Stimulated activated memory B cell treated with anti-CD40 and anti-IgM and Interleukin-4, amounts not matched to agents 10 μg/mL and 1 μg/mL and 100 μg/mL, for 72 hours (primary cell): ENCODE measurements around the gene KRTAP5-5.
"Not testable (repeated sequence)": the region's sequence is repeated elsewhere in the genome, so short reads cannot be mapped to it uniquely, and the experiment has no call there.

Source experiments
- ATAC-seq: fragments of 150-1000 bp; cut with Tn5 transposase; 2 replicates; pipeline ENCODE4 v1.10.0; 2021
- H3K27ac Mint-ChIP-seq: one replicate; pipeline ENCODE4 v1.8.0; 2022; ENCODE audit warnings: mild to moderate bottlenecking, mixed read lengths
- H3K27me3 Mint-ChIP-seq: one replicate; pipeline ENCODE4 v1.8.0; 2022; ENCODE audit warnings: mixed read lengths
- H3K36me3 Mint-ChIP-seq: one replicate; pipeline ENCODE4 v1.8.0; 2022; ENCODE audit warnings: mixed read lengths
- H3K4me1 Mint-ChIP-seq: one replicate; pipeline ENCODE4 v1.8.0; 2022; ENCODE audit warnings: mixed read lengths
- H3K4me3 Mint-ChIP-seq: one replicate; pipeline ENCODE4 v1.8.0; 2022; ENCODE audit warnings: mild to moderate bottlenecking, moderate library complexity, mixed read lengths
- H3K9me3 Mint-ChIP-seq: one replicate; pipeline ENCODE4 v1.8.0; 2022; ENCODE audit warnings: mixed read lengths

KRTAP5-5 gene

GRCh38 chr11:1629326-1630185, at the start of gene KRTAP5-5:
KRTAP5-5 (plus strand) TSS chr11:1629775; CDS start chr11:1629841, 66 bp downstream.
- no peaks in the 10 kb centered on the region for H3K9me3 Mint-ChIP-seq
- H3K27ac Mint-ChIP-seq = no peak within 1 kb of the TSS
- ATAC-seq = no peak
- H3K27me3 Mint-ChIP-seq = peaks cover 77% of the 10 kb centered on the region
- H3K36me3 Mint-ChIP-seq = no peaks in the 10 kb centered on the region
- H3K4me1 Mint-ChIP-seq = peaks cover 7% of the 10 kb centered on the region
- H3K4me3 Mint-ChIP-seq = no peak within 1 kb of the TSS

- Mint-ChIP-seq H3K4me1 (peaks cover 23% of the 10 kb centered on the region), H3K36me3 (peaks cover 8% of the 10 kb centered on the region), H3K4me3 (no peak overlapping the region), H3K9me3 (peaks cover 7% of the 10 kb centered on the region), H3K27ac (no peak overlapping the region), H3K27me3 (peaks cover 19% of the 10 kb centered on the region)
- ATAC-seq = no peak
Measured at GRCh38 chr11:1581976-1582375, 47.6 kb upstream of the KRTAP5-5 start.

GRCh38 chr11:1582909-1583308, 46.7 kb upstream of the KRTAP5-5 start:
- not testable (repeated sequence) for H3K4me3 Mint-ChIP-seq, H3K9me3 Mint-ChIP-seq, ATAC-seq, H3K27ac Mint-ChIP-seq, H3K36me3 Mint-ChIP-seq
- Mint-ChIP-seq H3K4me1 (peaks cover 32% of the 10 kb centered on the region), H3K27me3 (peaks cover 20% of the 10 kb centered on the region)

- Mint-ChIP-seq H3K27ac (peak within 1 kb of the TSS; percentile 30), H3K27me3 (peaks cover 30% of the 10 kb centered on the region), H3K4me1 (peaks cover 49% of the 10 kb centered on the region), H3K4me3 (peak within 1 kb of the TSS; percentile 21)
- not testable (repeated sequence) for H3K9me3 Mint-ChIP-seq, H3K36me3 Mint-ChIP-seq, ATAC-seq
Measured at GRCh38 chr11:1584661-1585370, 44.8 kb upstream of the KRTAP5-5 start, which contains the start of gene KRTAP5-1. KRTAP5-1 (minus strand) TSS chr11:1585283; CDS start chr11:1585249, 34 bp downstream.

GRCh38 chr11:1586699-1587098, 42.9 kb upstream of the KRTAP5-5 start:
- H3K9me3 Mint-ChIP-seq = no peaks in the 10 kb centered on the region
- peaks cover 30% of the 10 kb centered on the region for H3K27me3 Mint-ChIP-seq
- H3K27ac Mint-ChIP-seq = no peak overlapping the region
- peaks cover 49% of the 10 kb centered on the region for H3K4me1 Mint-ChIP-seq
- no peak overlapping the region for H3K4me3 Mint-ChIP-seq
- no peak for ATAC-seq
- H3K36me3 Mint-ChIP-seq = no peaks in the 10 kb centered on the region

GRCh38 chr11:1589191-1589963, 40.2 kb upstream of the KRTAP5-5 start:
- H3K27me3 Mint-ChIP-seq = peaks cover 18% of the 10 kb centered on the region
- peaks cover 35% of the 10 kb centered on the region for H3K4me1 Mint-ChIP-seq

GRCh38 chr11:1589996-1590395, 39.6 kb upstream of the KRTAP5-5 start:
- peaks cover 17% of the 10 kb centered on the region for H3K27me3 Mint-ChIP-seq
- H3K36me3 Mint-ChIP-seq = no peaks in the 10 kb centered on the region
- no peak for ATAC-seq
- no peak overlapping the region for H3K4me3 Mint-ChIP-seq
- no peak overlapping the region for H3K27ac Mint-ChIP-seq
- no peaks in the 10 kb centered on the region for H3K9me3 Mint-ChIP-seq
- peaks cover 37% of the 10 kb centered on the region for H3K4me1 Mint-ChIP-seq

More at GRCh38 chr11:1589191-1589963, 40.2 kb upstream of the KRTAP5-5 start:
- Mint-ChIP-seq H3K4me3 (peak overlapping the region; percentile 57), H3K27ac (peak overlapping the region; percentile 71)
- H3K9me3 Mint-ChIP-seq, H3K36me3 Mint-ChIP-seq: not testable (repeated sequence)
- peak; percentile 80 for ATAC-seq

- Mint-ChIP-seq H3K27ac (no peak overlapping the region), H3K4me1 (peaks cover 35% of the 10 kb centered on the region), H3K27me3 (peaks cover 29% of the 10 kb centered on the region), H3K36me3 (peaks cover 6% of the 10 kb centered on the region), H3K9me3 (no peaks in the 10 kb centered on the region), H3K4me3 (no peak overlapping the region)
- ATAC-seq = no peak
Measured at GRCh38 chr11:1592628-1593027, 36.9 kb upstream of the KRTAP5-5 start.

- not testable (repeated sequence) for H3K4me3 Mint-ChIP-seq, ATAC-seq, H3K36me3 Mint-ChIP-seq, H3K9me3 Mint-ChIP-seq, H3K27ac Mint-ChIP-seq
- peaks cover 20% of the 10 kb centered on the region for H3K27me3 Mint-ChIP-seq
- peaks cover 23% of the 10 kb centered on the region for H3K4me1 Mint-ChIP-seq
Measured at GRCh38 chr11:1595994-1596575, 33.5 kb upstream of the KRTAP5-5 start.

- H3K27ac Mint-ChIP-seq, H3K36me3 Mint-ChIP-seq, H3K9me3 Mint-ChIP-seq, H3K4me3 Mint-ChIP-seq, ATAC-seq: not testable (repeated sequence)
- Mint-ChIP-seq H3K27me3 (peaks cover 20% of the 10 kb centered on the region), H3K4me1 (peaks cover 28% of the 10 kb centered on the region)
Measured at GRCh38 chr11:1596576-1597121, 32.9 kb upstream of the KRTAP5-5 start.

GRCh38 chr11:1597331-1597993, 32.1 kb upstream of the KRTAP5-5 start:
- no peaks in the 10 kb centered on the region for H3K9me3 Mint-ChIP-seq
- no peak for ATAC-seq
- H3K27ac Mint-ChIP-seq = no peak overlapping the region
- H3K4me3 Mint-ChIP-seq = no peak overlapping the region
- H3K4me1 Mint-ChIP-seq = peaks cover 33% of the 10 kb centered on the region
- peaks cover 6% of the 10 kb centered on the region for H3K36me3 Mint-ChIP-seq
- peaks cover 20% of the 10 kb centered on the region for H3K27me3 Mint-ChIP-seq

- H3K36me3 Mint-ChIP-seq = peaks cover 6% of the 10 kb centered on the region
- H3K27ac Mint-ChIP-seq = no peak within 1 kb of the TSS
- no peak for ATAC-seq
- peaks cover 33% of the 10 kb centered on the region for H3K4me1 Mint-ChIP-seq
- H3K27me3 Mint-ChIP-seq = peaks cover 20% of the 10 kb centered on the region
- no peaks in the 10 kb centered on the region for H3K9me3 Mint-ChIP-seq
- no peak within 1 kb of the TSS for H3K4me3 Mint-ChIP-seq
Measured at GRCh38 chr11:1597994-1598380, 31.6 kb upstream of the KRTAP5-5 start, which contains the start of gene KRTAP5-2. KRTAP5-2 (minus strand) TSS chr11:1598294; CDS start chr11:1598250, 44 bp downstream.

GRCh38 chr11:1598406-1598805, 31.2 kb upstream of the KRTAP5-5 start:
- H3K36me3 Mint-ChIP-seq, ATAC-seq, H3K27ac Mint-ChIP-seq, H3K9me3 Mint-ChIP-seq, H3K4me3 Mint-ChIP-seq: not testable (repeated sequence)
- Mint-ChIP-seq H3K4me1 (peaks cover 33% of the 10 kb centered on the region), H3K27me3 (peaks cover 20% of the 10 kb centered on the region)

GRCh38 chr11:1598816-1599215, 30.8 kb upstream of the KRTAP5-5 start:
- Mint-ChIP-seq H3K9me3 (no peaks in the 10 kb centered on the region), H3K4me3 (no peak overlapping the region), H3K27me3 (peaks cover 20% of the 10 kb centered on the region), H3K27ac (no peak overlapping the region), H3K4me1 (peaks cover 33% of the 10 kb centered on the region), H3K36me3 (peaks cover 6% of the 10 kb centered on the region)
- ATAC-seq = no peak
